Vagina (tissue), 2 donors: ENCODE data around the gene ASB5.

Experiments used
- POLR2A ChIP-seq, 2 donors: fragments of 450-650 bp; IDR thresholded peaks; one replicate each; pipeline ENCODE4 v1.6.1; 2017; ENCODE audit warnings: antibody characterized with exemption in 2 of 2, mild to moderate bottlenecking in 2 of 2, moderate library complexity in 2 of 2
- TF ChIP-seq, protein P1 (sequence below), 3 experiments: fragments of 450-650 bp in 2 of 3; fragments of 200-600 bp in 1 of 3; sonication (generic) in 1 of 3; IDR thresholded peaks; one replicate each; pipeline ENCODE4 v1.5.1; 2017 to 2019; ENCODE audit warnings: antibody characterized with exemption in 3 of 3, mild to moderate bottlenecking in 2 of 3, moderate library complexity in 2 of 3

DNA sequence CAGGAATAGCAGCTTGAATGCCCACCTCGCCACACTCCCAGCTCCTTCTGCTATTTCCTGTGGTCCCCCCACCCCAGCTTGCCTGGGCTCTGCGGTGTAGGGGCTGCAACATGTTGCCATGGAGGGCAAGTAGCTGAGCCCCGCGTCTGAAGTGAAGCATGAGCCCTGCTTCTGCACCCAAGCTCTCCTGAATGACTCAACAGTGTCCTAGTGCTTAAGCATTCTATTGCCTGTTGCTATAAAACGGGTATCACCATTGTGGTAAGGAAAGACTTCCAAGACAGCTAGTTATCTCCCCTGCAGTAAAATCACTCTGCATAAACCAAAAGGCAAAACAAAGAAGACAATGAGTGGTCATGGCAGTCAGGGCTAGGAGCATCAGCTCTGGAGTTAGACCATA lies 42.3 kb downstream of the ASB5 start:
- TF ChIP-seq, protein P1, sequence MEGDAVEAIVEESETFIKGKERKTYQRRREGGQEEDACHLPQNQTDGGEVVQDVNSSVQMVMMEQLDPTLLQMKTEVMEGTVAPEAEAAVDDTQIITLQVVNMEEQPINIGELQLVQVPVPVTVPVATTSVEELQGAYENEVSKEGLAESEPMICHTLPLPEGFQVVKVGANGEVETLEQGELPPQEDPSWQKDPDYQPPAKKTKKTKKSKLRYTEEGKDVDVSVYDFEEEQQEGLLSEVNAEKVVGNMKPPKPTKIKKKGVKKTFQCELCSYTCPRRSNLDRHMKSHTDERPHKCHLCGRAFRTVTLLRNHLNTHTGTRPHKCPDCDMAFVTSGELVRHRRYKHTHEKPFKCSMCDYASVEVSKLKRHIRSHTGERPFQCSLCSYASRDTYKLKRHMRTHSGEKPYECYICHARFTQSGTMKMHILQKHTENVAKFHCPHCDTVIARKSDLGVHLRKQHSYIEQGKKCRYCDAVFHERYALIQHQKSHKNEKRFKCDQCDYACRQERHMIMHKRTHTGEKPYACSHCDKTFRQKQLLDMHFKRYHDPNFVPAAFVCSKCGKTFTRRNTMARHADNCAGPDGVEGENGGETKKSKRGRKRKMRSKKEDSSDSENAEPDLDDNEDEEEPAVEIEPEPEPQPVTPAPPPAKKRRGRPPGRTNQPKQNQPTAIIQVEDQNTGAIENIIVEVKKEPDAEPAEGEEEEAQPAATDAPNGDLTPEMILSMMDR (IDR thresholded peaks at IDR 0.05), result no peak
- TF ChIP-seq POLR2A (IDR thresholded peaks at IDR 0.05), result no peak
